ENCODE results near the gene DNASE1L1. TPM values are rescaled to one million over a fixed set of nuclear protein-coding genes. Genes with fewer than 3 reads are reported as not detected.

The DNASE1L1 gene
- total RNA-seq, 4 donors from 2014 or later: 33.4 to 47.3 (median 38.8) TPM

GRCh38 chrX:154436374-154436982 is 27.4 kb upstream of the DNASE1L1 start:
- DNase-seq (ENCODE audit: low spot score): no peak
- TF ChIP-seq CTCF (IDR thresholded peaks at IDR 0.05): no peak
- peak; percentile 24 for ATAC-seq (ENCODE audit: low FRiP score)

- ATAC-seq (ENCODE audit: low FRiP score) (no peak), DNase-seq (ENCODE audit: low spot score) (no peak)
- TF ChIP-seq CTCF (IDR thresholded peaks at IDR 0.05): no peak
Observed at GRCh38 chrX:154435171-154435733, 26.2 kb upstream of the DNASE1L1 start.

- ATAC-seq (ENCODE audit: low FRiP score) (no peak), DNase-seq (ENCODE audit: low spot score) (no peak)
- no peak for TF ChIP-seq CTCF (IDR thresholded peaks at IDR 0.05)
Observed at GRCh38 chrX:154434394-154435168, 25.5 kb upstream of the DNASE1L1 start.

GRCh38 chrX:154433605-154434004 is 24.6 kb upstream of the DNASE1L1 start:
- TF ChIP-seq CTCF (IDR thresholded peaks at IDR 0.05): no peak
- DNase-seq (ENCODE audit: low spot score): no peak
- ATAC-seq (ENCODE audit: low FRiP score): no peak

GRCh38 chrX:154432210-154432609 is 23.2 kb upstream of the DNASE1L1 start:
- no peak for DNase-seq (ENCODE audit: low spot score)
- no peak for TF ChIP-seq CTCF (IDR thresholded peaks at IDR 0.05)

GRCh38 chrX:154431341-154431740 is 22.3 kb upstream of the DNASE1L1 start:
- DNase-seq (ENCODE audit: low spot score) (no peak), ATAC-seq (ENCODE audit: low FRiP score) (no peak)

More at GRCh38 chrX:154432210-154432609, 23.2 kb upstream of the DNASE1L1 start:
- no peak for ATAC-seq (ENCODE audit: low FRiP score)

More at GRCh38 chrX:154431341-154431740, 22.3 kb upstream of the DNASE1L1 start:
- no peak for TF ChIP-seq CTCF (IDR thresholded peaks at IDR 0.05)
